Measurements from ENCODE around the gene VAMP2.

DNA sequence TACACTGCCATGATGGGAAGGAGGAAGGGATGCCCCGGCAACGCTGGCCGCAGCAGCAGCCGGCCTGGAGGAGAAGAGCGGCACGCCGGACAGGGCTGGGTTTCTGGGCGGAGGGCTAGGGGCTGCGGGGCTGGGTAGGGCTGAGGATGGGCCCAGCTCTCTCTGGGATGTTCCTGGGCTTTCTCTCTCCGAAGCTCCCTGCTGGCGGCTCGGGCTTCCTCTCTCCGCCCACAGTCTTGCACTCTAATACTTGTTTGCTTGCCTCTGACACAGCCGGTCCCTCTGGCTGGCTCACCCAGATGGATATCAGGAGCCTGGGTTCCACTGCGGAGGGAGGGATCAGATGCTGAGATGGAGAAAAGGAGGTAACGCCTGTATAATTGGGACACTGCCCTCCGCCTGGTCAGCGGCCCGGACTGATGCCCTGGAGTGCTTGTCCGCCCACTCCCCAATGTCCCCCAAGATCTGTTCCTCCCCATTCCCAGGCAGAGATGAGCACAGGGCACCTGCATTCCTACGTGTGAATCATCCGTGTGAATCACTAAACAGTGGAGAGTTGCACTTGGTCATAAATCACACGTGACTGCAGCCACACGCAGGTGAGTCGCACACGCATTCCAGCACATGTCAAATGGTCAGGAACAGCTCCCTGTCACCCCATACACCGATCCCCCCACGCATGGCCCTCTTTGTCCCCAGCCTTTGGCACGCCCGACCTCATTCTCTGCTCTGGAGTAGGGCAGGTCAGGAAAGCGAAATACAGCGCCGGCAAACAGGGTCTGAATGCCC is 44.6 kb downstream of the VAMP2 start, which contains the start of gene ALOXE3:
- TF ChIP-seq, protein P1, sequence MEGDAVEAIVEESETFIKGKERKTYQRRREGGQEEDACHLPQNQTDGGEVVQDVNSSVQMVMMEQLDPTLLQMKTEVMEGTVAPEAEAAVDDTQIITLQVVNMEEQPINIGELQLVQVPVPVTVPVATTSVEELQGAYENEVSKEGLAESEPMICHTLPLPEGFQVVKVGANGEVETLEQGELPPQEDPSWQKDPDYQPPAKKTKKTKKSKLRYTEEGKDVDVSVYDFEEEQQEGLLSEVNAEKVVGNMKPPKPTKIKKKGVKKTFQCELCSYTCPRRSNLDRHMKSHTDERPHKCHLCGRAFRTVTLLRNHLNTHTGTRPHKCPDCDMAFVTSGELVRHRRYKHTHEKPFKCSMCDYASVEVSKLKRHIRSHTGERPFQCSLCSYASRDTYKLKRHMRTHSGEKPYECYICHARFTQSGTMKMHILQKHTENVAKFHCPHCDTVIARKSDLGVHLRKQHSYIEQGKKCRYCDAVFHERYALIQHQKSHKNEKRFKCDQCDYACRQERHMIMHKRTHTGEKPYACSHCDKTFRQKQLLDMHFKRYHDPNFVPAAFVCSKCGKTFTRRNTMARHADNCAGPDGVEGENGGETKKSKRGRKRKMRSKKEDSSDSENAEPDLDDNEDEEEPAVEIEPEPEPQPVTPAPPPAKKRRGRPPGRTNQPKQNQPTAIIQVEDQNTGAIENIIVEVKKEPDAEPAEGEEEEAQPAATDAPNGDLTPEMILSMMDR (IDR thresholded peaks at IDR 0.05; ENCODE audit: insufficient read depth, low read depth, low read length): no peak
- no peak for TF ChIP-seq EZH2 (IDR thresholded peaks at IDR 0.05; ENCODE audit: insufficient read depth, low read length)
